K562 (cell line): ENCODE measurements around the gene PHF3. TPM values are rescaled to one million over a fixed set of nuclear protein-coding genes. Genes with fewer than 3 reads are reported as not detected.

Experiments used
- ATAC-seq: fragments of 200-7000 bp; cut with Tn5 transposase; 3 replicates; pipeline ENCODE4 v1.9.1; 2020; ENCODE audit warnings: moderate library complexity
- BruUV-seq: library from RNA; stranded (reverse); fragments of 400-500 nt; replicated peaks from 2 replicates; lab custom pipeline; 2021; lab: Mats Ljungman, UMichigan
- CTCF ChIA-PET: fragments of 300-600 bp; formaldehyde crosslinking; extraction: SDS; loops from one replicate; lab custom pipeline; 2021; ENCODE audit warnings: low intra/inter-chr PET ratio; lab: Yijun Ruan, JAX
- POLR2A ChIA-PET: fragments of 300-600, 350-650 bp; sonication (Branson Sonifier 250); formaldehyde crosslinking; extraction: SDS; loops from one replicate; lab custom pipeline; 2021; ENCODE audit warnings: antibody characterized with exemption, inconsistent platforms; lab: Yijun Ruan, JAX
- DNase-seq, 4 experiments: peaks; one replicate each; pipeline versions ENCODE4 v3.0.0 to v3.0.0-alpha.2; 2011 to 2018; ENCODE audit warnings: low spot score in 3 of 4, mixed read lengths in 3 of 4; ENCODE audit errors: extremely low read depth in 1 of 4
- FAIRE-seq: peaks from 2 replicates; lab custom pipeline; 2011; peaks lifted over from hg19 to GRCh38; lab: Jason Lieb, UNC
- H2AFZ ChIP-seq: 2 replicates; pipeline ENCODE4 v1.6.0; 2011; ENCODE audit warnings: low read depth, low read length, control low read depth, inconsistent platforms
- H3K27ac ChIP-seq: fragments of 200-600 bp; 3 replicates; pipeline ENCODE4 v1.8.0; 2011; ENCODE audit warnings: low read depth, mild to moderate bottlenecking, control low read depth, inconsistent platforms, low read length, moderate library complexity, mixed read lengths; ENCODE audit errors: extremely low read depth
- H3K27me3 ChIP-seq, 2 experiments: fragments of 300-600 bp in 1 of 2; 2 replicates in 1 of 2; 3 replicates in 1 of 2; pipeline versions ENCODE4 v1.6.0 to v1.8.0; 2011; ENCODE audit warnings: inconsistent platforms in 2 of 2, low read length in 2 of 2, mild to moderate bottlenecking in 1 of 2, mixed read lengths in 1 of 2, moderate library complexity in 1 of 2; ENCODE audit not compliant: control insufficient read depth in 2 of 2, insufficient read depth in 2 of 2
- H3K36me3 ChIP-seq: fragments of 300-600 bp; 3 replicates; pipeline ENCODE4 v1.8.0; 2011; ENCODE audit warnings: mild to moderate bottlenecking, low read length, inconsistent platforms; ENCODE audit not compliant: control insufficient read depth, insufficient read depth
- H3K4me1 ChIP-seq, 2 experiments: fragments of 200-600 bp in 1 of 2; replicated peaks in 1 of 2; 2 replicates in 1 of 2; 3 replicates in 1 of 2; pipeline versions ENCODE4 v1.5.1 to v1.8.0; 2011; ENCODE audit warnings: inconsistent platforms in 2 of 2, low read length in 2 of 2, mild to moderate bottlenecking in 1 of 2, mixed read lengths in 1 of 2, moderate library complexity in 1 of 2; ENCODE audit not compliant: control insufficient read depth in 2 of 2, insufficient read depth in 2 of 2
- H3K4me2 ChIP-seq: 2 replicates; pipeline ENCODE4 v1.6.1; 2011; ENCODE audit warnings: low read length, control low read depth, inconsistent platforms, mixed read lengths; ENCODE audit not compliant: insufficient read depth
- H3K4me3 ChIP-seq: fragments of 200-600 bp; sonication (generic), shearing (Covaris generic); 2 replicates; pipeline ENCODE4 v1.5.1; 2016; ENCODE audit warnings: control low read depth, inconsistent platforms
- H3K79me2 ChIP-seq: fragments of 200-600 bp; 3 replicates; pipeline ENCODE4 v1.8.0; 2011; ENCODE audit warnings: low read length, inconsistent platforms; ENCODE audit not compliant: control insufficient read depth, insufficient read depth
- H3K9ac ChIP-seq, 2 experiments: 2 replicates each; pipeline versions ENCODE4 v1.6.0 to v1.6.1; 2011; ENCODE audit warnings: low read depth in 2 of 2, low read length in 2 of 2, control low read depth in 1 of 2, inconsistent platforms in 1 of 2, mild to moderate bottlenecking in 1 of 2, mixed read lengths in 1 of 2; ENCODE audit not compliant: insufficient read depth in 1 of 2
- H3K9me1 ChIP-seq: one replicate; pipeline ENCODE4 v1.6.0; 2011; ENCODE audit warnings: inconsistent platforms, mild to moderate bottlenecking, low read length, moderate library complexity; ENCODE audit not compliant: control insufficient read depth, insufficient read depth
- H3K9me3 ChIP-seq: replicated peaks from 2 replicates; pipeline ENCODE4 v1.5.1; 2011; ENCODE audit warnings: low read depth, low read length, inconsistent platforms; ENCODE audit not compliant: control insufficient read depth, insufficient read depth
- H4K20me1 ChIP-seq: replicated peaks from 2 replicates; pipeline ENCODE4 v1.6.1; 2011; ENCODE audit warnings: low read length, inconsistent platforms, mixed read lengths; ENCODE audit not compliant: control insufficient read depth, insufficient read depth
- DLX4 ChIP-seq: fragments of 250-450 bp; sonication (Bioruptor Pico); IDR thresholded peaks from 2 replicates; pipeline ENCODE4 v1.6.1; 2021; ENCODE audit warnings: mild to moderate bottlenecking
- EWSR1 ChIP-seq: fragments of 450-650 bp; IDR thresholded peaks from 2 replicates; pipeline ENCODE4 v1.6.1; 2018; ENCODE audit warnings: borderline replicate concordance, mild to moderate bottlenecking, low read depth, moderate library complexity; ENCODE audit not compliant: partially characterized antibody
- LEF1 ChIP-seq: fragments of 450-650 bp; IDR thresholded peaks from 2 replicates; pipeline ENCODE4 v1.6.1; 2016; ENCODE audit warnings: mild to moderate bottlenecking
- NFRKB ChIP-seq: fragments of 450-650 bp; IDR thresholded peaks from 2 replicates; pipeline ENCODE4 v1.6.1; 2016; ENCODE audit warnings: low read depth
- NR4A1 ChIP-seq, 2 experiments: fragments of 250-450 bp in 1 of 2; fragments of 450-650 bp in 1 of 2; sonication (Bioruptor Pico) in 1 of 2; IDR thresholded peaks; 2 replicates each; pipeline versions ENCODE4 v1.4.0 to v1.6.1; 2016 to 2020; ENCODE audit warnings: mild to moderate bottlenecking in 2 of 2, missing compliant biosample characterization in 1 of 2, missing genetic modification characterization in 1 of 2, moderate library complexity in 1 of 2
- POLR2AphosphoS5 ChIP-seq: IDR thresholded peaks from 2 replicates; pipeline ENCODE4 v1.6.1; 2011; ENCODE audit warnings: mild to moderate bottlenecking, low read depth, low read length, moderate library complexity; ENCODE audit not compliant: control insufficient read depth, insufficient read depth
- RCOR1 ChIP-seq, 2 experiments: IDR thresholded peaks; 2 replicates each; pipeline ENCODE4 v1.6.1; 2012; ENCODE audit warnings: low read depth in 2 of 2, low read length in 2 of 2, borderline replicate concordance in 1 of 2, improper control_type of control experiment in 1 of 2
- SMARCC2 ChIP-seq: fragments of 450-650 bp; IDR thresholded peaks from 2 replicates; pipeline ENCODE4 v1.6.1; 2017; ENCODE audit warnings: antibody characterized with exemption, moderate library complexity, mild to moderate bottlenecking, low read depth
- XRCC4 ChIP-seq: IDR thresholded peaks from one replicate; pipeline ENCODE4 v1.6.1; 2011; ENCODE audit not compliant: insufficient read depth, insufficient read length; ENCODE audit errors: extremely low read depth
- ZKSCAN3 ChIP-seq: fragments of 250-450 bp; sonication (Bioruptor Pico); IDR thresholded peaks from 2 replicates; pipeline ENCODE4 v1.4.0; 2020
- ZNF583 ChIP-seq: fragments of 250-450 bp; sonication (Bioruptor Pico); IDR thresholded peaks from 2 replicates; pipeline ENCODE4 v1.4.0; 2020
- ZNF584 ChIP-seq: fragments of 200-800 bp; sonication (Bioruptor generic); IDR thresholded peaks from 2 replicates; pipeline ENCODE4 v1.6.1; 2016; ENCODE audit warnings: low read depth, mild to moderate bottlenecking, missing genetic modification characterization, missing compliant biosample characterization
- WGBS: fragments of 100-300 bp; shearing (Covaris generic); methylation state at CpG from one replicate; pipeline ENCODE4 v1.1.6; 2016; ENCODE audit warnings: low coverage, mixed read lengths; ENCODE audit not compliant: insufficient coverage; ENCODE audit errors: missing lambda C conversion rate; 5-methylcytosine and 5-hydroxymethylcytosine counted together
- in situ Hi-C: fragments of 300-500 bp; cut with MboI; formaldehyde crosslinking; loops from 4 replicates; pipeline ENCODE4 v1.15.0; 2018; ENCODE audit warnings: inconsistent platforms, mixed read lengths
- intact Hi-C: fragments of 100-400 bp; cut with micrococcal nuclease; formaldehyde crosslinking; loops from 2 replicates; pipeline ENCODE4 v1.14.2; 2022
- polyA plus RNA-seq, 8 experiments: library from polyadenylated mRNA; depleted of rRNA in 4 of 8; stranded (reverse) in 5 of 8; unstranded in 3 of 8; fragments of >200 nt; fragmentation: Nextera tagmentation in 2 of 8; fragmentation: Illumina TruSeq in 1 of 8; extraction: Ambion mirVana in 2 of 8; extraction: Trizol in 1 of 8; gene quantifications; 2 replicates each; pipeline versions ENCODE4 v1.2.1 to v1.2.3, GENCODE V29; 2011 to 2014; ENCODE audit warnings: inconsistent platforms in 1 of 8, missing spikeins in 1 of 8
- total RNA-seq, 7 experiments: library from RNA; depleted of rRNA in 6 of 7; stranded (reverse); fragments of >200 nt in 6 of 7; fragmentation: Illumina TruSeq in 2 of 7; extraction: Trizol in 2 of 7; gene quantifications; 2 replicates each; pipeline versions ENCODE4 v1.2.1 to v1.2.3, GENCODE V29; 2011 to 2021; ENCODE audit warnings: low replicate concordance in 1 of 7

The PHF3 gene
- total and polyA plus RNA-seq, 9 of the 15 experiments (the other 6 are each of a cell fraction or from before 2014, with no cell fraction given) = 8.1 to 51.2 (median 30.9) TPM

- TF ChIP-seq NR4A1 (CRISPR knock-in tag; IDR thresholded peaks at IDR 0.05) (no peak), NR4A1 (tag; IDR thresholded peaks at IDR 0.05) (no peak), ZKSCAN3 (CRISPR knock-in tag) (no peak)
These were observed 94.7 kb downstream of the PHF3 start (continued) for GRCh38 chr6:63730311-63730710.

GRCh38 chr6:63731930-63732329 lies 96.3 kb downstream of the PHF3 start:
- H2AFZ ChIP-seq = no peak overlapping the region
- H3K4me1 ChIP-seq = no peaks in the 10 kb centered on the region
- 0% methylated on average over 3 of the region's 3 CpGs for WGBS
- POLR2A ChIA-PET = interaction anchor here (0.6 kb wide), 1 partner anchor 27 kb away, joined by 3 read pairs; no protein-coding TSS in a partner anchor
- BruUV-seq = no TSS peak
- in situ Hi-C loops (no loop called here), intact Hi-C loops (no loop called here)
- no peaks in the 10 kb centered on the region for H3K27me3 ChIP-seq
- CTCF ChIA-PET = no interaction called here
- H4K20me1 ChIP-seq = no peaks in the 10 kb centered on the region
- no peaks in the 10 kb centered on the region for H3K36me3 ChIP-seq
- H3K79me2 ChIP-seq = no peaks in the 10 kb centered on the region
- no peak overlapping the region for H3K4me3 ChIP-seq
- H3K27ac ChIP-seq = no peak overlapping the region
- FAIRE-seq = no peak
- H3K9me1 ChIP-seq = no peaks in the 10 kb centered on the region
- no peak overlapping the region for H3K9ac ChIP-seq
- no peaks in the 10 kb centered on the region for H3K9me3 ChIP-seq
- DNase-seq = no peak
- ATAC-seq = no peak
- H3K4me2 ChIP-seq = no peak overlapping the region
- no peak for TF ChIP-seq LEF1
- TF ChIP-seq DLX4 (CRISPR knock-in tag) = no peak
- TF ChIP-seq ZNF583 (CRISPR knock-in tag) = no peak
- TF ChIP-seq XRCC4 = no peak
- TF ChIP-seq NFRKB = no peak
- TF ChIP-seq POLR2AphosphoS5 = no peak
- no peak for TF ChIP-seq NR4A1 (CRISPR knock-in tag; IDR thresholded peaks at IDR 0.05)
- no peak for TF ChIP-seq NR4A1 (tag; IDR thresholded peaks at IDR 0.05)
- TF ChIP-seq RCOR1 (IDR thresholded peaks at IDR 0.05; ENCODE audit: borderline replicate concordance in 1 of 2, low read depth in 2 of 2, low read length in 2 of 2) = no peak
- no peak for TF ChIP-seq ZNF584 (CRISPR knock-in tag)
- TF ChIP-seq SMARCC2 = no peak
- no peak for TF ChIP-seq EWSR1
- TF ChIP-seq, all 486 proteins: peak for 0
